GM12801 (cell line): ENCODE data around the gene MST1.

Experiments
- TF ChIP-seq, protein P1 (sequence below): IDR thresholded peaks from one replicate; pipeline ENCODE4 v1.5.1; 2011; ENCODE audit warnings: control low read depth; ENCODE audit not compliant: insufficient read length; ENCODE audit errors: extremely low read depth

MST1 gene

GRCh38 chr3:49717211-49717958 lies 28.1 kb upstream of the MST1 start:
- TF ChIP-seq, protein P1, sequence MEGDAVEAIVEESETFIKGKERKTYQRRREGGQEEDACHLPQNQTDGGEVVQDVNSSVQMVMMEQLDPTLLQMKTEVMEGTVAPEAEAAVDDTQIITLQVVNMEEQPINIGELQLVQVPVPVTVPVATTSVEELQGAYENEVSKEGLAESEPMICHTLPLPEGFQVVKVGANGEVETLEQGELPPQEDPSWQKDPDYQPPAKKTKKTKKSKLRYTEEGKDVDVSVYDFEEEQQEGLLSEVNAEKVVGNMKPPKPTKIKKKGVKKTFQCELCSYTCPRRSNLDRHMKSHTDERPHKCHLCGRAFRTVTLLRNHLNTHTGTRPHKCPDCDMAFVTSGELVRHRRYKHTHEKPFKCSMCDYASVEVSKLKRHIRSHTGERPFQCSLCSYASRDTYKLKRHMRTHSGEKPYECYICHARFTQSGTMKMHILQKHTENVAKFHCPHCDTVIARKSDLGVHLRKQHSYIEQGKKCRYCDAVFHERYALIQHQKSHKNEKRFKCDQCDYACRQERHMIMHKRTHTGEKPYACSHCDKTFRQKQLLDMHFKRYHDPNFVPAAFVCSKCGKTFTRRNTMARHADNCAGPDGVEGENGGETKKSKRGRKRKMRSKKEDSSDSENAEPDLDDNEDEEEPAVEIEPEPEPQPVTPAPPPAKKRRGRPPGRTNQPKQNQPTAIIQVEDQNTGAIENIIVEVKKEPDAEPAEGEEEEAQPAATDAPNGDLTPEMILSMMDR, result no peak

- TF ChIP-seq, protein P1, result no peak
Observed at GRCh38 chr3:49716691-49717210, 27.5 kb upstream of the MST1 start.

- TF ChIP-seq, protein P1, result no peak
Observed at GRCh38 chr3:49716169-49716568, 26.9 kb upstream of the MST1 start.

GRCh38 chr3:49715611-49716121 lies 26.4 kb upstream of the MST1 start:
- TF ChIP-seq, protein P1, result no peak

DNA sequence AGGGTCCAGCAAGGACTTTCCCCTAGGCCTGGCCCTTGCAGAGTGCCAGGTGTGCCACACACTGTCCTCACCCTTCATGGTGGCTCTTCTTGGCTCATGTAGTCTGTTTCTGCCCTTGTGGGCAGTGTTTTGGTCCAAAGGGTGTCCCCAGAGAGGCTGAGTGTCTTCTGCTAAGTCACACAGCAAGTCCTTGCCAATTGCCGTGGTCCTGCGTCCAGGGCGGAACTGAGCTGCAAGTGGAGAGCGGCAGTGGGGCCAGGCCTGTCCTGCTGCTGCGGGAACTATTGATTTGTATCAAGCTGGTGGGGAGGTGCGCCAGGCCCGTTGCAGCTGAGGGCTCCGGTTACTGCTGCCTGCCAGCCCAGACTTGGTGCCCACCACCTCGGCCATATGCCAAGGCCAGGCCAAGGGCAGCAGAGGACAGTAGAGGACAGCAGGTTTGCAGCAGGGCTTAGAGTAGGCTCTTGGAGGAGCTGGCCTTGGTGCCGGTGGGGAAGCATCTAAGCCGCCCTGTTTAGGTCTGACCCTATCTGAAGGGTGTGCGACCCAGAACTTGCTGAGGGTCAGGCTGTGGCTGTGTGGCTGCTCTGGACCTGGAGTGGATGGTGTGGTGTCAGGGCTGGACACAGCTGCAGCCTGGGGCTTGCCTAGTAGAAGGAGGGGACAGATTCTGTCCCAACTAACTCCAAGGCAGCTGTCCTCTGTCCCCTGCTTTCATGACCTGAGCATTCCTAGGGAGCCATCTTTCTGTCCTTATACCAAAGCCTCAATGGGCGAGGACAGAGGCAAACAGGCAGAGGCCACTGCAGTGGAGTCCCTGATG lies 25.7 kb upstream of the MST1 start:
- TF ChIP-seq, protein P1, result no peak

DNA sequence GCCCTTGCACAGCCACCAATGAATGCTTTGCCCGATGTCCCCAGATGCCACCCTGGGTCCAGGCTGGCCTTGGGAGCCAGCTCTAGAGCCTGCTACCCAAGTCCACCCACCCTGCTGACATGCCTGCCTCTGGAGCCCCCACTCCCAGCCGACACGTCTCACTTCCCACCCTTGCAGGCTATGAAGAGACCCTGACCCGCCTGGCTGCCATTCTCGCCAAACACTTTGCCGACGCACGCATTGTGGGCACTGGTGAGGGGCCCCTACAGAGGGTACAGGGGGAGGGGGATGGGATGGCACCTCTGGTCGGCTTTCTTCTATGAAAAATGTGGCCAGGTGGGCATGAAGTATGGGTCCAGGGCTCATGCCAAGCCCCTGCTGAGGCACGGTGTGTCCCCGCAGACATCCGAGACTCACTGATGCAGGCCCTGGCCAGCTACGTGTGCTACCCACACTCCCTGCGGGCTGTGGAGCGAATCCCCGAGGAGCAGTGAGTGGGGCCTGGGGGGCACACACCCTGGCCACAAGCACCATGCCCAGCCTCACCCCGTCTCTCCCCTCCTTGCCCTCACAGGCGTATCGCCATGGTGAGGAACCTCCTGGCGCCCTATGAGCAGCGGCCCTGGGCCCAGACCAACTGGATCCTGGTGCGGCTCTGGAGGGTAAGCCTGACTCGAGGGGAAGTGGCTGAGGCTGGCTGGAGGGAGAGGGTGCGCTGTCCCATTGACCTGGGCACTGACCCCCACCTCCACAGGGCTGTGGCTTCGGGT lies 24.2 kb upstream of the MST1 start:
- TF ChIP-seq, protein P1, result no peak
